ENCODE measurements around the gene LIX1.

Gene LIX1

GRCh38 chr5:97073420-97073819 lies 69.0 kb downstream of the LIX1 start:
- no peak for DNase-seq

- DNase-seq, result no peak
Measured at GRCh38 chr5:97072696-97073095, 69.7 kb downstream of the LIX1 start.

GRCh38 chr5:97071993-97072392 lies 70.4 kb downstream of the LIX1 start:
- no peak for DNase-seq

- no peak for DNase-seq
Measured at GRCh38 chr5:97071101-97071500, 71.3 kb downstream of the LIX1 start.

GRCh38 chr5:97070234-97070633 lies 72.2 kb downstream of the LIX1 start:
- no peak for DNase-seq

GRCh38 chr5:97067296-97067850 lies 75.0 kb downstream of the LIX1 start:
- DNase-seq, result no peak

GRCh38 chr5:97065475-97065874 lies 76.9 kb downstream of the LIX1 start:
- no peak for DNase-seq

GRCh38 chr5:97063251-97063650 lies 79.2 kb downstream of the LIX1 start:
- no peak for DNase-seq

- DNase-seq, result no peak
Measured at GRCh38 chr5:97062046-97062445, 80.4 kb downstream of the LIX1 start.

GRCh38 chr5:97056263-97056662 lies 86.1 kb downstream of the LIX1 start:
- no peak for DNase-seq

- no peak for DNase-seq
Measured at GRCh38 chr5:97049175-97049574, 93.2 kb downstream of the LIX1 start.

GRCh38 chr5:97047076-97047475 lies 95.3 kb downstream of the LIX1 start:
- no peak for DNase-seq

GRCh38 chr5:97046270-97046982 lies 96.0 kb downstream of the LIX1 start:
- no peak for DNase-seq

GRCh38 chr5:97044052-97044451 lies 98.4 kb downstream of the LIX1 start:
- no peak for DNase-seq

- no peak for DNase-seq
Measured at GRCh38 chr5:97043511-97043910, 98.9 kb downstream of the LIX1 start.

- DNase-seq, result no peak
Measured at GRCh38 chr5:97042996-97043395, 99.4 kb downstream of the LIX1 start.
